Measurements from ENCODE around the gene CNTN1. TPM values are rescaled to one million over a fixed set of nuclear protein-coding genes. Genes with fewer than 3 reads are reported as not detected.

The CNTN1 gene
- total RNA-seq, 1 experiment from 2014 or later, result 3.0 TPM

DNA sequence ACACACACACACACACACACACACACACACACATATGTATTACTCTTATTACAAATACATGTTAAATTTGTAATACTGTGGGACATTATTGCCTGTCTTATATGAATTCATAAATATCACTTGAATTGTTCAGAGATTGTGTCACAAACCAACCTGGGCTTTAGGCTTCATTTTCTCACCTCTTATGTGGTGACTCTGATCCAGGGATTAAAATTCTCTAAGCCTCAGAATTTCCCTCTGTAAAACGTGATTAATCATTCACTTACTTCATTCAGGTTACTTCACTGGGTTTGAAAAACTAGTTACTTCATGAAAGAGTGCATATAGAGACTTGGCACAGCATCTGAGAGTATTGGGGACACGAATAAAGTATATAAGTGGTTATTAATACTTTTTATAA, 255.6 kb downstream of the CNTN1 start:
- DNase-seq (ENCODE audit: low read depth, low spot score) (no peak), ATAC-seq (no peak)
- Histone ChIP-seq H2AFZ (ENCODE audit: low read depth, low read length, poor library complexity, severe bottlenecking) (no peak overlapping the region), H3K27me3 (ENCODE audit: insufficient read depth, low read length) (no peaks in the 10 kb centered on the region), H3K9me2 (ENCODE audit: insufficient read depth) (no peaks in the 10 kb centered on the region), H3K4me3 (replicated peaks in 1 of 2; ENCODE audit: low read depth in 1 of 2, low read length in 2 of 2) (no peak overlapping the region), H3K4me2 (ENCODE audit: low read length) (no peak overlapping the region), H3K9me3 (ENCODE audit: control insufficient read depth in 1 of 2, insufficient read depth in 1 of 2, low read depth in 1 of 2, low read length in 2 of 2) (no peaks in the 10 kb centered on the region), H3K4me1 (ENCODE audit: control insufficient read depth in 1 of 2, insufficient read depth in 2 of 2, low read length in 2 of 2) (no peaks in the 10 kb centered on the region), H3K9ac (ENCODE audit: low read length) (no peak overlapping the region), H4K20me1 (ENCODE audit: insufficient read depth) (no peaks in the 10 kb centered on the region), H3K79me2 (ENCODE audit: insufficient read depth, low read length) (no peaks in the 10 kb centered on the region), H3K27ac (ENCODE audit: low read depth, low read length) (no peak overlapping the region), H3K36me3 (ENCODE audit: control insufficient read depth in 1 of 2, insufficient read depth in 2 of 2, low read length in 2 of 2) (no peaks in the 10 kb centered on the region)
- POLR2A ChIA-PET, result no interaction called here
- RAD21 ChIA-PET (ENCODE audit: low non-redundant PET in 1 of 2, low total read pairs in 2 of 2, uncharacterized antibody in 2 of 2, unreplicated experiment in 2 of 2), result no interaction called here
- CTCF ChIA-PET, result interaction anchor here (2.8 kb wide), 1 partner anchor 316 kb away, joined by 9 read pairs; no protein-coding TSS in a partner anchor
- intact Hi-C loops (cut with micrococcal nuclease), result loop anchor here (2.0 to 10.0 kb wide), 4 partner anchors 1077 to 1620 kb away; no protein-coding TSS in a partner anchor
- TF ChIP-seq TCF7L2 (IDR thresholded peaks at IDR 0.05; ENCODE audit: borderline replicate concordance, extremely low read depth, insufficient read depth, insufficient read length) (no peak), CBX3 (IDR thresholded peaks at IDR 0.05; ENCODE audit: low read depth) (no peak), POLR2A (IDR thresholded peaks at IDR 0.05; ENCODE audit: borderline replicate concordance, extremely low read depth, insufficient read depth, insufficient read length) (no peak), EZH2phosphoT487 (IDR thresholded peaks at IDR 0.05; ENCODE audit: borderline replicate concordance) (no peak), CEBPB (IDR thresholded peaks at IDR 0.05; ENCODE audit: low read depth) (no peak), SRF (IDR thresholded peaks at IDR 0.05; ENCODE audit: low read depth) (no peak), ELF1 (IDR thresholded peaks at IDR 0.05; ENCODE audit: borderline replicate concordance, low read depth) (no peak), JUND (IDR thresholded peaks at IDR 0.05) (no peak), FOSL1 (IDR thresholded peaks at IDR 0.05; ENCODE audit: low read depth) (no peak), EZH2 (IDR thresholded peaks at IDR 0.05) (no peak), SIN3A (IDR thresholded peaks at IDR 0.05; ENCODE audit: low read depth) (no peak), RAD21 (IDR thresholded peaks at IDR 0.05; ENCODE audit: low read depth) (no peak), EGR1 (IDR thresholded peaks at IDR 0.05; ENCODE audit: low read depth) (no peak), ZNF274 (IDR thresholded peaks at IDR 0.05; ENCODE audit: low read depth, low read length) (no peak), SP1 (IDR thresholded peaks at IDR 0.05; ENCODE audit: low read depth) (no peak), ATF3 (IDR thresholded peaks at IDR 0.05) (no peak), YY1 (IDR thresholded peaks at IDR 0.05; ENCODE audit: extremely low read depth, insufficient replicate concordance, low read depth, low read length) (no peak), POLR2AphosphoS5 (IDR thresholded peaks at IDR 0.05; ENCODE audit: low read depth, low read length) (no peak)
- TF ChIP-seq, protein P1, sequence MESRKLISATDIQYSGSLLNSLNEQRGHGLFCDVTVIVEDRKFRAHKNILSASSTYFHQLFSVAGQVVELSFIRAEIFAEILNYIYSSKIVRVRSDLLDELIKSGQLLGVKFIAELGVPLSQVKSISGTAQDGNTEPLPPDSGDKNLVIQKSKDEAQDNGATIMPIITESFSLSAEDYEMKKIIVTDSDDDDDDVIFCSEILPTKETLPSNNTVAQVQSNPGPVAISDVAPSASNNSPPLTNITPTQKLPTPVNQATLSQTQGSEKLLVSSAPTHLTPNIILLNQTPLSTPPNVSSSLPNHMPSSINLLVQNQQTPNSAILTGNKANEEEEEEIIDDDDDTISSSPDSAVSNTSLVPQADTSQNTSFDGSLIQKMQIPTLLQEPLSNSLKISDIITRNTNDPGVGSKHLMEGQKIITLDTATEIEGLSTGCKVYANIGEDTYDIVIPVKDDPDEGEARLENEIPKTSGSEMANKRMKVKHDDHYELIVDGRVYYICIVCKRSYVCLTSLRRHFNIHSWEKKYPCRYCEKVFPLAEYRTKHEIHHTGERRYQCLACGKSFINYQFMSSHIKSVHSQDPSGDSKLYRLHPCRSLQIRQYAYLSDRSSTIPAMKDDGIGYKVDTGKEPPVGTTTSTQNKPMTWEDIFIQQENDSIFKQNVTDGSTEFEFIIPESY (IDR thresholded peaks at IDR 0.05; ENCODE audit: extremely low read depth, insufficient replicate concordance, low read length), result no peak
- TF ChIP-seq, protein P2, sequence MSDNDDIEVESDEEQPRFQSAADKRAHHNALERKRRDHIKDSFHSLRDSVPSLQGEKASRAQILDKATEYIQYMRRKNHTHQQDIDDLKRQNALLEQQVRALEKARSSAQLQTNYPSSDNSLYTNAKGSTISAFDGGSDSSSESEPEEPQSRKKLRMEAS (IDR thresholded peaks at IDR 0.05), result no peak
- BruUV-seq (replicated peaks), result no TSS peak

All from HCT116 (cell line).